IMR-90 (cell line): Measurements from ENCODE around the gene ANGPTL7. TPM values are rescaled to one million over a fixed set of nuclear protein-coding genes. Genes with fewer than 3 reads are reported as not detected.

Experiments used
- ATAC-seq: fragments of 200-7000 bp; cut with Tn5 transposase; 2 replicates; pipeline ENCODE4 v1.9.1; 2020; ENCODE audit warnings: low read depth, mild to moderate bottlenecking, moderate library complexity
- BruUV-seq: library from RNA; stranded (reverse); fragments of 400-500 nt; replicated peaks from 2 replicates; lab custom pipeline; 2021; lab: Mats Ljungman, UMichigan
- CTCF ChIA-PET: fragments of 300-600 bp; formaldehyde crosslinking; extraction: SDS; loops from one replicate; lab custom pipeline; 2021; ENCODE audit warnings: antibody characterized with exemption; lab: Yijun Ruan, JAX
- POLR2A ChIA-PET: fragments of 300-600 bp; sonication (Branson Sonifier 250); formaldehyde crosslinking; loops from one replicate; lab custom pipeline; 2022; ENCODE audit warnings: antibody characterized with exemption; ENCODE audit not compliant: unreplicated experiment; lab: Charles Lee
- DNase-seq: peaks from one replicate; pipeline ENCODE4 v3.0.0; 2013
- H2AFZ ChIP-seq: replicated peaks from 2 replicates; pipeline ENCODE3; 2013; ENCODE audit warnings: low read length, mild to moderate bottlenecking; ENCODE audit not compliant: poor library complexity
- H2AK5ac ChIP-seq: 2 replicates; pipeline ENCODE4 v1.6.1; 2013; ENCODE audit warnings: low read depth, low read length, inconsistent platforms
- H2AK9ac ChIP-seq: replicated peaks from 2 replicates; pipeline ENCODE3; 2013; ENCODE audit warnings: mild to moderate bottlenecking, low read depth, low read length, moderate library complexity; ENCODE audit not compliant: poor library complexity
- H2BK120ac ChIP-seq: 2 replicates; pipeline ENCODE4 v1.6.1; 2013; ENCODE audit warnings: low read depth, low read length, inconsistent platforms
- H2BK15ac ChIP-seq: 3 replicates; pipeline ENCODE4 v1.6.1; 2013; ENCODE audit warnings: low read depth, low read length, inconsistent platforms
- H2BK20ac ChIP-seq: 2 replicates; pipeline ENCODE4 v1.6.1; 2013; ENCODE audit warnings: low read depth, mild to moderate bottlenecking, inconsistent platforms, low read length, moderate library complexity
- H2BK5ac ChIP-seq: 2 replicates; pipeline ENCODE4 v1.6.1; 2013; ENCODE audit warnings: mild to moderate bottlenecking, low read depth, low read length, inconsistent platforms; ENCODE audit not compliant: poor library complexity, severe bottlenecking
- H3K14ac ChIP-seq: replicated peaks from 2 replicates; pipeline ENCODE4 v1.6.1; 2013; ENCODE audit warnings: low read depth, low read length, inconsistent platforms
- H3K18ac ChIP-seq: 2 replicates; pipeline ENCODE4 v1.6.1; 2013; ENCODE audit warnings: low read depth, low read length, control low read depth
- H3K23ac ChIP-seq: 2 replicates; pipeline ENCODE4 v1.6.1; 2013; ENCODE audit warnings: low read depth, low read length, inconsistent platforms
- H3K27ac ChIP-seq: 2 replicates; pipeline ENCODE4 v1.5.1; 2013; ENCODE audit warnings: mild to moderate bottlenecking, control low read depth, low read length; ENCODE audit not compliant: insufficient read depth
- H3K27me3 ChIP-seq: 2 replicates; pipeline ENCODE4 v1.6.1; 2013; ENCODE audit warnings: low read length; ENCODE audit not compliant: control insufficient read depth, insufficient read depth
- H3K36me3 ChIP-seq: 2 replicates; pipeline ENCODE4 v1.6.1; 2013; ENCODE audit warnings: low read length, mixed read lengths; ENCODE audit not compliant: control insufficient read depth, insufficient read depth
- H3K4ac ChIP-seq: 2 replicates; pipeline ENCODE4 v1.6.1; 2013; ENCODE audit warnings: low read depth, low read length, inconsistent platforms
- H3K4me1 ChIP-seq: 2 replicates; pipeline ENCODE4 v1.6.1; 2013; ENCODE audit warnings: low read length, mixed read lengths; ENCODE audit not compliant: control insufficient read depth, insufficient read depth
- H3K4me2 ChIP-seq: 2 replicates; pipeline ENCODE4 v1.6.1; 2013; ENCODE audit warnings: low read depth, mild to moderate bottlenecking, control low read depth, low read length, moderate library complexity
- H3K4me3 ChIP-seq: 2 replicates; pipeline ENCODE4 v1.5.1; 2013; ENCODE audit warnings: low read depth, mild to moderate bottlenecking, control low read depth, low read length, moderate library complexity; ENCODE audit not compliant: insufficient read depth
- H3K56ac ChIP-seq: 2 replicates; pipeline ENCODE4 v1.6.1; 2013; ENCODE audit warnings: low read length, inconsistent platforms; ENCODE audit not compliant: insufficient read depth; ENCODE audit errors: extremely low read depth
- H3K79me1 ChIP-seq, 2 experiments: 2 replicates each; pipeline ENCODE4 v1.6.1; 2013; ENCODE audit warnings: low read length in 2 of 2, inconsistent platforms in 1 of 2, low read depth in 1 of 2
- H3K9ac ChIP-seq: 2 replicates; pipeline ENCODE4 v1.6.1; 2013; ENCODE audit warnings: low read depth, low read length, control low read depth
- H3K9me1 ChIP-seq: 2 replicates; pipeline ENCODE4 v1.6.1; 2013; ENCODE audit warnings: low read length, inconsistent platforms; ENCODE audit not compliant: insufficient read depth
- H3K9me3 ChIP-seq: 2 replicates; pipeline ENCODE4 v1.6.1; 2013; ENCODE audit warnings: low read length; ENCODE audit not compliant: control insufficient read depth, insufficient read depth
- H4K20me1 ChIP-seq: 2 replicates; pipeline ENCODE4 v1.6.1; 2013; ENCODE audit warnings: low read length, inconsistent platforms; ENCODE audit not compliant: insufficient read depth
- H4K5ac ChIP-seq: 2 replicates; pipeline ENCODE4 v1.6.1; 2013; ENCODE audit warnings: mild to moderate bottlenecking, low read depth, low read length, control low read depth
- H4K8ac ChIP-seq, 2 experiments: 2 replicates each; pipeline ENCODE4 v1.6.1; 2013; ENCODE audit warnings: low read depth in 2 of 2, low read length in 2 of 2, control low read depth in 1 of 2, inconsistent platforms in 1 of 2
- H4K91ac ChIP-seq: 2 replicates; pipeline ENCODE4 v1.6.1; 2013; ENCODE audit warnings: low read depth, low read length, inconsistent platforms; ENCODE audit not compliant: insufficient read depth
- BHLHE40 ChIP-seq: fragments of 150-350 bp; IDR thresholded peaks from 2 replicates; pipeline ENCODE4 v1.6.1; 2016; ENCODE audit warnings: mild to moderate bottlenecking, low read depth, low read length
- CEBPB ChIP-seq: IDR thresholded peaks from 2 replicates; pipeline ENCODE4 v1.6.1; 2012; ENCODE audit warnings: low read depth, low read length, improper control_type of control experiment
- MXI1 ChIP-seq: IDR thresholded peaks from 2 replicates; pipeline ENCODE4 v1.6.1; 2012; ENCODE audit warnings: low read depth, mild to moderate bottlenecking, low read length, moderate library complexity, borderline replicate concordance
- WGBS, 2 experiments: methylation state at CpG; one replicate each; pipeline versions ENCODE4 v1.1.5 to v1.1.7; 2013; ENCODE audit warnings: missing lambda C conversion rate in 2 of 2; ENCODE audit not compliant: insufficient read length in 1 of 2; ENCODE audit errors: extremely low coverage in 2 of 2; 5-methylcytosine and 5-hydroxymethylcytosine counted together
- dilution Hi-C: fragments of 300-500 bp; cut with HindIII; formaldehyde crosslinking; loops from one replicate; pipeline ENCODE4 v1.14.3; 2018; ENCODE audit warnings: low sequenced_read_pairs; ENCODE audit not compliant: unreplicated experiment
- in situ Hi-C: fragments of 300-500 bp; cut with MboI; formaldehyde crosslinking; loops from 3 replicates; pipeline ENCODE4 v1.14.3; 2019; ENCODE audit warnings: low sequenced_read_pairs, inconsistent platforms, mixed read lengths
- intact Hi-C: fragments of 100-400 bp; cut with micrococcal nuclease; formaldehyde crosslinking; loops from 2 replicates; pipeline ENCODE4 v1.10.0; 2022
- polyA plus RNA-seq, 3 experiments: library from polyadenylated mRNA; depleted of rRNA; stranded (reverse); fragments of >200 nt; gene quantifications; 2 replicates each; pipeline ENCODE4 v1.2.3, GENCODE V29; 2012; ENCODE audit warnings: low replicate concordance in 1 of 3
- total RNA-seq: library from RNA; depleted of rRNA; stranded (reverse); fragments of >200 nt; gene quantifications from 2 replicates; pipeline ENCODE4 v1.2.3, GENCODE V29; 2012

Gene ANGPTL7
- total and polyA plus RNA-seq, 2 of the 4 experiments (the other 2 are of a cell fraction) = under 0.01 TPM; not detected in 1

DNA sequence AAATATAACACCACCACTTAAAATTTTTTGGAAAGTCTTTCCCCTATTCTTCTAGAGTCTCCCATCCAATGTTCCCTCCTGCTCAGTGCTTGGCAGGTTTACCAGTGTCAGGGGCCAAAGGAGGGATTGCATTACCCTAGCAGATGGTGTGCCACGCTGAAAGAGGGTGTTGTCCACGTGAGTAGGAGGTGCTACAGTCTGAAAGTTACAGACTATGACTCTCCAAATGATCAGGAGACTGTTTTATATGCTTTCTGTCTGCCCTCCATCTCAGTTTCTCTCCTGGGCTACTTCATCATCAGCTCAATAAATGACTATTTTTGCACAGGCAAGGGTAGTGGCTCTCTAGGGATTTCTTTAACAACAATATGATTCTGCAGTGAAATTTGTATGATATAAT, 31.3 kb upstream of the ANGPTL7 start:
- Histone ChIP-seq H2AFZ (peak overlapping the region; percentile 27), H3K9me3 (no peaks in the 10 kb centered on the region), H3K9me1 (peaks cover 13% of the 10 kb centered on the region; the same call in 1 of the 2 replicates), H3K27me3 (no peaks in the 10 kb centered on the region), H3K4me1 (peaks cover 13% of the 10 kb centered on the region), H3K36me3 (peaks cover 5% of the 10 kb centered on the region), H3K4me3 (no peak overlapping the region), H2BK120ac (peak overlapping the region; percentile 50), H3K14ac (peak overlapping the region; percentile 17; the same call in 1 of the 2 replicates), H3K27ac (peak overlapping the region; percentile 5; the same call in 1 of the 2 replicates), H4K20me1 (peaks cover 4% of the 10 kb centered on the region; the same call in 1 of the 2 replicates), H3K4ac (peak overlapping the region; percentile 66), H3K79me1 (peaks cover 5 to 10% of the 10 kb centered on the region in 2 experiments; a peak in 3 of 4 replicates), H2AK5ac (peak overlapping the region; percentile 65), H4K91ac (no peak overlapping the region), H2BK5ac (peak overlapping the region; percentile 80), H2BK15ac (no peak overlapping the region), H4K8ac (peak overlapping the region in 1 of 2 experiments; percentile 44; a peak in 1 of 4 replicates), H2AK9ac (no peak overlapping the region), H2BK20ac (peak overlapping the region; percentile 63; the same call in 1 of the 2 replicates), H3K56ac (no peak overlapping the region), H3K23ac (peak overlapping the region; percentile 71; the same call in 1 of the 2 replicates), H3K4me2 (no peak overlapping the region), H3K18ac (no peak overlapping the region), H3K9ac (no peak overlapping the region), H4K5ac (no peak overlapping the region)
- peak; percentile 24 for ATAC-seq
- in situ Hi-C loops (no loop called here), intact Hi-C loops (no loop called here), dilution Hi-C loops (no loop called here)
- peak; percentile 54 for DNase-seq
- CTCF ChIA-PET = interaction anchor here (1.0 kb wide), 1 partner anchor 23 kb away, joined by 4 read pairs; no protein-coding TSS in a partner anchor
- POLR2A ChIA-PET = no interaction called here
- no CpG with 5 or more reads among the region's 2 CpGs for WGBS, 2 experiments
- BruUV-seq = no TSS peak
- TF ChIP-seq CEBPB = no peak
- peak; percentile 63 for TF ChIP-seq BHLHE40
- TF ChIP-seq MXI1 = 0 out of 2 replicates have a peak, but pooled peaks have one; percentile 19
